HepG2 (cell line): ENCODE results near the gene BEGAIN. TPM values are rescaled to one million over a fixed set of nuclear protein-coding genes. Genes with fewer than 3 reads are reported as not detected.

Experiments used
- ATAC-seq: fragments of 200-7000 bp; cut with Tn5 transposase; 3 replicates; pipeline ENCODE4 v1.9.1; 2020; ENCODE audit warnings: mild to moderate bottlenecking, moderate library complexity
- BruUV-seq: library from RNA; stranded (reverse); fragments of 400-500 nt; replicated peaks from 2 replicates; lab custom pipeline; 2021; lab: Mats Ljungman, UMichigan
- CTCF ChIA-PET: fragments of 300-600 bp; formaldehyde crosslinking; extraction: SDS; loops from one replicate; lab custom pipeline; 2021; ENCODE audit warnings: low total read pairs, inconsistent platforms, low intra/inter-chr PET ratio; lab: Yijun Ruan, JAX
- POLR2A ChIA-PET: fragments of 350-600 bp; sonication (Branson Sonifier 250); formaldehyde crosslinking; loops from one replicate; lab custom pipeline; 2020; ENCODE audit warnings: antibody characterized with exemption, inconsistent platforms; lab: Yijun Ruan, JAX
- DNase-seq: peaks from one replicate; pipeline ENCODE4 v3.0.0-alpha.2; 2015; ENCODE audit warnings: low spot score
- FAIRE-seq: peaks from 3 replicates; lab custom pipeline; 2011; peaks lifted over from hg19 to GRCh38; lab: Jason Lieb, UNC
- H2AFZ ChIP-seq: one replicate; pipeline ENCODE4 v1.6.1; 2011; ENCODE audit warnings: low read length, inconsistent platforms
- H3K27ac ChIP-seq: fragments of 300-600 bp; 3 replicates; pipeline ENCODE4 v1.8.0; 2011; ENCODE audit warnings: mixed run types, mild to moderate bottlenecking, mixed read lengths, low read length, inconsistent platforms; ENCODE audit not compliant: insufficient read depth; ENCODE audit errors: extremely low read length
- H3K27me3 ChIP-seq, 2 experiments: fragments of 200-600 bp in 1 of 2; 2 replicates in 1 of 2; 3 replicates in 1 of 2; pipeline versions ENCODE4 v1.6.0 to v1.8.0; 2011; ENCODE audit warnings: low read length in 2 of 2, mild to moderate bottlenecking in 2 of 2, moderate library complexity in 2 of 2, inconsistent platforms in 1 of 2; ENCODE audit not compliant: insufficient read depth in 2 of 2, control insufficient read depth in 1 of 2
- H3K36me3 ChIP-seq, 2 experiments: fragments of 200-600 bp in 1 of 2; replicated peaks in 1 of 2; 2 replicates in 1 of 2; 3 replicates in 1 of 2; pipeline versions ENCODE4 v1.5.1 to v1.8.0; 2011; ENCODE audit warnings: low read length in 2 of 2, inconsistent platforms in 1 of 2; ENCODE audit not compliant: insufficient read depth in 2 of 2, control insufficient read depth in 1 of 2
- H3K4me1 ChIP-seq: 2 replicates; pipeline ENCODE4 v1.5.1; 2012; ENCODE audit warnings: low read length, inconsistent platforms; ENCODE audit not compliant: insufficient read depth
- H3K4me2 ChIP-seq: 2 replicates; pipeline ENCODE4 v1.6.0; 2011; ENCODE audit warnings: low read depth, low read length, inconsistent platforms
- H3K4me3 ChIP-seq, 3 experiments: fragments of 200-600 bp in 1 of 3; sonication (generic), shearing (Covaris generic) in 1 of 3; replicated peaks in 1 of 3; 2 replicates each; pipeline ENCODE4 v1.5.1; 2011 to 2016; ENCODE audit warnings: low read length in 3 of 3, inconsistent platforms in 2 of 3, low read depth in 2 of 3, mild to moderate bottlenecking in 2 of 3, control low read depth in 1 of 3, mixed read lengths in 1 of 3; ENCODE audit not compliant: insufficient read depth in 1 of 3
- H3K79me2 ChIP-seq: one replicate; pipeline ENCODE4 v1.6.1; 2011; ENCODE audit warnings: low read length, inconsistent platforms; ENCODE audit not compliant: insufficient read depth
- H3K9ac ChIP-seq: 2 replicates; pipeline ENCODE4 v1.6.0; 2011; ENCODE audit warnings: mild to moderate bottlenecking, low read depth, low read length, inconsistent platforms; ENCODE audit not compliant: insufficient read depth
- H3K9me3 ChIP-seq: 2 replicates; pipeline ENCODE4 v1.5.1; 2012; ENCODE audit warnings: mild to moderate bottlenecking, low read length
- H4K20me1 ChIP-seq: 2 replicates; pipeline ENCODE4 v1.6.0; 2011; ENCODE audit warnings: inconsistent platforms, mild to moderate bottlenecking, low read length, moderate library complexity; ENCODE audit not compliant: insufficient read depth
- FOXA1 ChIP-seq, 2 experiments: fragments of 450-650 bp in 1 of 2; sonication (generic) in 1 of 2; formaldehyde crosslinking in 1 of 2; IDR thresholded peaks; 2 replicates each; pipeline versions ENCODE4 v1.4.0 to v1.6.1; 2016 to 2020; ENCODE audit warnings: missing genetic modification reagents in 1 of 2
- HIVEP1 ChIP-seq: sonication (generic); formaldehyde crosslinking; IDR thresholded peaks from 2 replicates; pipeline ENCODE4 v1.4.0; 2020; ENCODE audit warnings: mild to moderate bottlenecking, missing genetic modification reagents
- NFIB ChIP-seq: sonication (generic); formaldehyde crosslinking; IDR thresholded peaks from 2 replicates; pipeline ENCODE4 v1.9.0; 2021; ENCODE audit warnings: missing genetic modification reagents, mild to moderate bottlenecking, borderline replicate concordance
- ZNF280D ChIP-seq: sonication (generic); formaldehyde crosslinking; IDR thresholded peaks from 2 replicates; pipeline ENCODE4 v1.5.1; 2020; ENCODE audit warnings: mild to moderate bottlenecking, missing genetic modification reagents
- ZNF484 ChIP-seq: sonication (generic); formaldehyde crosslinking; IDR thresholded peaks from 2 replicates; pipeline ENCODE4 v1.5.1; 2020; ENCODE audit warnings: mild to moderate bottlenecking, low read depth, missing genetic modification reagents, borderline replicate concordance
- ZNF761 ChIP-seq: sonication (generic); formaldehyde crosslinking; conservative IDR thresholded peaks from 2 replicates; pipeline ENCODE4 v1.4.0; 2020; ENCODE audit warnings: mild to moderate bottlenecking, missing genetic modification reagents
- ZSCAN12 ChIP-seq: sonication (generic); formaldehyde crosslinking; IDR thresholded peaks from 2 replicates; pipeline ENCODE4 v1.9.0; 2021; ENCODE audit warnings: mild to moderate bottlenecking, missing genetic modification reagents
- WGBS: methylation state at CpG from one replicate; pipeline ENCODE4 v1.1.6; 2017; ENCODE audit warnings: low lambda C conversion rate; 5-methylcytosine and 5-hydroxymethylcytosine counted together
- in situ Hi-C: cut with HindIII; loops from 2 replicates; pipeline ENCODE4 v1.10.0; 2017; ENCODE audit warnings: low pct_unique_long_range_greater_than_20kb; ENCODE audit not compliant: extremely low pct_ligation_motif_present
- intact Hi-C: fragments of 100-400 bp; cut with micrococcal nuclease; formaldehyde crosslinking; loops from one replicate; pipeline ENCODE4 v1.10.0; 2022; ENCODE audit not compliant: unreplicated experiment
- polyA plus RNA-seq, 8 experiments: library from polyadenylated mRNA; depleted of rRNA in 3 of 8; stranded (reverse) in 7 of 8; unstranded in 1 of 8; fragments of >200 nt; fragmentation: Illumina TruSeq in 4 of 8; extraction: Trizol in 4 of 8; gene quantifications; 2 replicates each; pipeline versions ENCODE4 v1.2.1 to v1.2.3, GENCODE V29; 2011 to 2016; ENCODE audit warnings: low read depth in 4 of 8, missing spikeins in 1 of 8, mixed read lengths in 1 of 8; ENCODE audit not compliant: insufficient read depth in 1 of 8
- total RNA-seq, 5 experiments: library from RNA; depleted of rRNA; stranded (reverse); fragments of >200 nt; fragmentation: Illumina TruSeq; extraction: Trizol; gene quantifications; 2 replicates each; pipeline ENCODE4 v1.2.3, GENCODE V29; 2016; ENCODE audit warnings: low read depth in 1 of 5
- TF ChIP-seq, protein P1 (sequence below): sonication (generic); formaldehyde crosslinking; IDR thresholded peaks from 2 replicates; pipeline ENCODE4 v1.4.0; 2020; ENCODE audit warnings: missing genetic modification reagents, mild to moderate bottlenecking, borderline replicate concordance
- TF ChIP-seq, protein P2 (sequence below): sonication (generic); formaldehyde crosslinking; IDR thresholded peaks from 2 replicates; pipeline ENCODE4 v1.5.0; 2020; ENCODE audit warnings: mild to moderate bottlenecking, missing genetic modification reagents, borderline replicate concordance

BEGAIN gene
- total and polyA plus RNA-seq, 2 of the 13 experiments (the other 11 are each of a cell fraction or from before 2014, with no cell fraction given) = not detected

DNA sequence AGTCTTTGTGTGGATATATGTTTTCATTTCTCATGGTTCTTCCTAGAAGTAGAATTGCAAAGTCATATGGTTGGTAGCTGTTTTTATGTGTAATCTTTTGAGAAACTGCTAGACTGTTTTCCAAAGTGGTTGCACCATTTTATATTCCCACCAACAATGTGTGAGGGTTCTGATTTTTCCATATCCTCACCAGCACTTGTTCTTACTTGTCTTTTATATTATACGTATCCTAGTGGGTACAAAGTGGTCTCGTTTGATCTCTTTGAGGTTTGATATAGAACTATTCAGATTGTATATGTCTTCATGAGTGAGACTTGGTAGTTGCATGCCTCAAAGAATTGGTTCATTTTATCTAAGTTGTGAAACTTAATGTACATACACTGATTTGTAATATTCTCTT, 91.3 kb downstream of the BEGAIN start (continued):
- TF ChIP-seq, protein P1, sequence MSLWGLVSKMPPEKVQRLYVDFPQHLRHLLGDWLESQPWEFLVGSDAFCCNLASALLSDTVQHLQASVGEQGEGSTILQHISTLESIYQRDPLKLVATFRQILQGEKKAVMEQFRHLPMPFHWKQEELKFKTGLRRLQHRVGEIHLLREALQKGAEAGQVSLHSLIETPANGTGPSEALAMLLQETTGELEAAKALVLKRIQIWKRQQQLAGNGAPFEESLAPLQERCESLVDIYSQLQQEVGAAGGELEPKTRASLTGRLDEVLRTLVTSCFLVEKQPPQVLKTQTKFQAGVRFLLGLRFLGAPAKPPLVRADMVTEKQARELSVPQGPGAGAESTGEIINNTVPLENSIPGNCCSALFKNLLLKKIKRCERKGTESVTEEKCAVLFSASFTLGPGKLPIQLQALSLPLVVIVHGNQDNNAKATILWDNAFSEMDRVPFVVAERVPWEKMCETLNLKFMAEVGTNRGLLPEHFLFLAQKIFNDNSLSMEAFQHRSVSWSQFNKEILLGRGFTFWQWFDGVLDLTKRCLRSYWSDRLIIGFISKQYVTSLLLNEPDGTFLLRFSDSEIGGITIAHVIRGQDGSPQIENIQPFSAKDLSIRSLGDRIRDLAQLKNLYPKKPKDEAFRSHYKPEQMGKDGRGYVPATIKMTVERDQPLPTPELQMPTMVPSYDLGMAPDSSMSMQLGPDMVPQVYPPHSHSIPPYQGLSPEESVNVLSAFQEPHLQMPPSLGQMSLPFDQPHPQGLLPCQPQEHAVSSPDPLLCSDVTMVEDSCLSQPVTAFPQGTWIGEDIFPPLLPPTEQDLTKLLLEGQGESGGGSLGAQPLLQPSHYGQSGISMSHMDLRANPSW (CRISPR knock-in tag) = no peak
- no peak for TF ChIP-seq FOXA1 (IDR thresholded peaks at IDR 0.05)
- no peak for TF ChIP-seq FOXA1 (CRISPR knock-in tag; IDR thresholded peaks at IDR 0.05)
- no peak for TF ChIP-seq ZSCAN12 (CRISPR knock-in tag)
- no peak for TF ChIP-seq NFIB (CRISPR knock-in tag)

DNA sequence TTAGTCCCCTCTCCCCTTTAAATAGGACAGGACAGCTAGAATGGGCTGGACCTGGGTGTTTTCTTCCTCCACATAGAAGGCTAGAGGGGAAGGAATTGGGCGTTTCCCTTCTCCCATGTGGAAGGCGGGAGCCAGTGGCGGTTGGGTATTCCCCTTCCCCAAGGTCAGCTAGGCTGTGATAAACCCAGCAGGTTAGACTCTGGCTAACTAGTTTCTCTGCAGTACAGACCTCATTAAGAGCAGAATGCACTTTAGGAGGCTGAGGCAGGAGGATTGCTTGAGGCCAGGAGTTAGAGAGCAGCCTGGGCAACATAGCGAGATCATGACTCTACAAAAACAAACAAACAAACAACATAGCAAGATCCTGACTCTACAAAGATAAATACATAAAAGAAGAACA, 92.6 kb downstream of the BEGAIN start:
- Histone ChIP-seq H3K9ac (no peak overlapping the region), H3K4me3 (no peak overlapping the region), H3K36me3 (no peaks in the 10 kb centered on the region), H3K27ac (no peak overlapping the region), H3K79me2 (no peaks in the 10 kb centered on the region), H3K27me3 (no peaks in the 10 kb centered on the region), H3K4me2 (no peak overlapping the region), H4K20me1 (no peaks in the 10 kb centered on the region), H3K9me3 (no peaks in the 10 kb centered on the region), H2AFZ (no peak overlapping the region), H3K4me1 (no peaks in the 10 kb centered on the region)
- FAIRE-seq (no peak), ATAC-seq (no peak), DNase-seq (no peak)
- CTCF ChIA-PET = no interaction called here
- intact Hi-C loops = no loop called here
- WGBS = 89% methylated on average over 4 of the region's 4 CpGs
- no TSS peak for BruUV-seq
- in situ Hi-C loops = no loop called here
- POLR2A ChIA-PET = no interaction called here
- TF ChIP-seq ZNF484 (no peak), ZNF761 (CRISPR knock-in tag) (no peak), ZNF280D (CRISPR knock-in tag) (no peak), HIVEP1 (CRISPR knock-in tag) (no peak)
- TF ChIP-seq, protein P2, sequence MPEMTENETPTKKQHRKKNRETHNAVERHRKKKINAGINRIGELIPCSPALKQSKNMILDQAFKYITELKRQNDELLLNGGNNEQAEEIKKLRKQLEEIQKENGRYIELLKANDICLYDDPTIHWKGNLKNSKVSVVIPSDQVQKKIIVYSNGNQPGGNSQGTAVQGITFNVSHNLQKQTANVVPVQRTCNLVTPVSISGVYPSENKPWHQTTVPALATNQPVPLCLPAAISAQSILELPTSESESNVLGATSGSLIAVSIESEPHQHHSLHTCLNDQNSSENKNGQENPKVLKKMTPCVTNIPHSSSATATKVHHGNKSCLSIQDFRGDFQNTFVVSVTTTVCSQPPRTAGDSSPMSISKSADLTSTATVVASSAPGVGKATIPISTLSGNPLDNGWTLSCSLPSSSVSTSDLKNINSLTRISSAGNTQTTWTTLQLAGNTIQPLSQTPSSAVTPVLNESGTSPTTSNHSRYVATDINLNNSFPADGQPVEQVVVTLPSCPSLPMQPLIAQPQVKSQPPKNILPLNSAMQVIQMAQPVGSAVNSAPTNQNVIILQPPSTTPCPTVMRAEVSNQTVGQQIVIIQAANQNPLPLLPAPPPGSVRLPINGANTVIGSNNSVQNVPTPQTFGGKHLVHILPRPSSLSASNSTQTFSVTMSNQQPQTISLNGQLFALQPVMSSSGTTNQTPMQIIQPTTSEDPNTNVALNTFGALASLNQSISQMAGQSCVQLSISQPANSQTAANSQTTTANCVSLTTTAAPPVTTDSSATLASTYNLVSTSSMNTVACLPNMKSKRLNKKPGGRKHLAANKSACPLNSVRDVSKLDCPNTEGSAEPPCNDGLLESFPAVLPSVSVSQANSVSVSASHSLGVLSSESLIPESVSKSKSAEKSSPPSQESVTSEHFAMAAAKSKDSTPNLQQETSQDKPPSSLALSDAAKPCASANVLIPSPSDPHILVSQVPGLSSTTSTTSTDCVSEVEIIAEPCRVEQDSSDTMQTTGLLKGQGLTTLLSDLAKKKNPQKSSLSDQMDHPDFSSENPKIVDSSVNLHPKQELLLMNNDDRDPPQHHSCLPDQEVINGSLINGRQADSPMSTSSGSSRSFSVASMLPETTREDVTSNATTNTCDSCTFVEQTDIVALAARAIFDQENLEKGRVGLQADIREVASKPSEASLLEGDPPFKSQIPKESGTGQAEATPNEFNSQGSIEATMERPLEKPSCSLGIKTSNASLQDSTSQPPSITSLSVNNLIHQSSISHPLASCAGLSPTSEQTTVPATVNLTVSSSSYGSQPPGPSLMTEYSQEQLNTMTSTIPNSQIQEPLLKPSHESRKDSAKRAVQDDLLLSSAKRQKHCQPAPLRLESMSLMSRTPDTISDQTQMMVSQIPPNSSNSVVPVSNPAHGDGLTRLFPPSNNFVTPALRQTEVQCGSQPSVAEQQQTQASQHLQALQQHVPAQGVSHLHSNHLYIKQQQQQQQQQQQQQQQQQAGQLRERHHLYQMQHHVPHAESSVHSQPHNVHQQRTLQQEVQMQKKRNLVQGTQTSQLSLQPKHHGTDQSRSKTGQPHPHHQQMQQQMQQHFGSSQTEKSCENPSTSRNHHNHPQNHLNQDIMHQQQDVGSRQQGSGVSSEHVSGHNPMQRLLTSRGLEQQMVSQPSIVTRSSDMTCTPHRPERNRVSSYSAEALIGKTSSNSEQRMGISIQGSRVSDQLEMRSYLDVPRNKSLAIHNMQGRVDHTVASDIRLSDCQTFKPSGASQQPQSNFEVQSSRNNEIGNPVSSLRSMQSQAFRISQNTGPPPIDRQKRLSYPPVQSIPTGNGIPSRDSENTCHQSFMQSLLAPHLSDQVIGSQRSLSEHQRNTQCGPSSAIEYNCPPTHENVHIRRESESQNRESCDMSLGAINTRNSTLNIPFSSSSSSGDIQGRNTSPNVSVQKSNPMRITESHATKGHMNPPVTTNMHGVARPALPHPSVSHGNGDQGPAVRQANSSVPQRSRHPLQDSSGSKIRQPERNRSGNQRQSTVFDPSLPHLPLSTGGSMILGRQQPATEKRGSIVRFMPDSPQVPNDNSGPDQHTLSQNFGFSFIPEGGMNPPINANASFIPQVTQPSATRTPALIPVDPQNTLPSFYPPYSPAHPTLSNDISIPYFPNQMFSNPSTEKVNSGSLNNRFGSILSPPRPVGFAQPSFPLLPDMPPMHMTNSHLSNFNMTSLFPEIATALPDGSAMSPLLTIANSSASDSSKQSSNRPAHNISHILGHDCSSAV (CRISPR knock-in tag) = no peak
